Chondrocyte (in vitro differentiated cells): ENCODE data around the gene BROX. TPM values are rescaled to one million over a fixed set of nuclear protein-coding genes. Genes with fewer than 3 reads are reported as not detected.
A peak's percentile ranks its signal among the peaks of the same experiment; 100 is the strongest.

Source experiments
- DNase-seq: peaks from one replicate; pipeline ENCODE4 v3.0.0; 2021; ENCODE audit warnings: mixed read lengths, low spot score
- H3K27ac Mint-ChIP-seq: one replicate; pipeline ENCODE4 v1.8.0; 2021; ENCODE audit warnings: mild to moderate bottlenecking, moderate library complexity, mixed read lengths; ENCODE audit not compliant: unreplicated experiment
- H3K27me3 Mint-ChIP-seq: 2 replicates; pipeline ENCODE4 v1.8.0; 2021; ENCODE audit warnings: low read depth, mixed read lengths
- H3K36me3 Mint-ChIP-seq: 2 replicates; pipeline ENCODE4 v1.8.0; 2021; ENCODE audit warnings: low read depth, mixed read lengths
- H3K4me1 Mint-ChIP-seq: 2 replicates; pipeline ENCODE4 v1.8.0; 2021; ENCODE audit warnings: low read depth, mild to moderate bottlenecking, mixed read lengths
- H3K4me3 Mint-ChIP-seq: one replicate; pipeline ENCODE4 v1.8.0; 2021; ENCODE audit warnings: mild to moderate bottlenecking, moderate library complexity, mixed read lengths; ENCODE audit not compliant: unreplicated experiment
- H3K9me3 Mint-ChIP-seq: 2 replicates; pipeline ENCODE4 v1.8.0; 2021; ENCODE audit warnings: low read depth, mixed read lengths
- CTCF ChIP-seq: fragments of 200-600 bp; sonication (generic); IDR thresholded peaks from 2 replicates; pipeline ENCODE4 v1.5.0; 2021; ENCODE audit warnings: antibody characterized with exemption, mild to moderate bottlenecking, moderate library complexity
- total RNA-seq: library from RNA; stranded (reverse); gene quantifications from 3 replicates; pipeline ENCODE4 v1.2.1, GENCODE V29; 2021

Gene BROX
- total RNA-seq, 1 donor from 2014 or later, result 36.1 TPM

GRCh38 chr1:222711319-222712252, 778 bp upstream of the BROX start:
- Mint-ChIP-seq H3K36me3 (peaks cover 1% of the 10 kb centered on the region), H3K9me3 (no peaks in the 10 kb centered on the region), H3K4me3 (peak overlapping the region; percentile 92), H3K27me3 (no peaks in the 10 kb centered on the region), H3K27ac (peak overlapping the region; percentile 100), H3K4me1 (peaks cover 43% of the 10 kb centered on the region)
- no peak for TF ChIP-seq CTCF
- no peak for DNase-seq

- H3K27me3 Mint-ChIP-seq, result no peaks in the 10 kb centered on the region
- peak overlapping the region; percentile 100 for H3K27ac Mint-ChIP-seq
- no peak for TF ChIP-seq CTCF
Measured at GRCh38 chr1:222713091-222713961, 962 bp downstream of the BROX start.

GRCh38 chr1:222716393-222716792, 4.0 kb downstream of the BROX start:
- peaks cover 11% of the 10 kb centered on the region for H3K4me1 Mint-ChIP-seq
- no peak for DNase-seq
- no peaks in the 10 kb centered on the region for H3K27me3 Mint-ChIP-seq
- no peak for TF ChIP-seq CTCF
- H3K9me3 Mint-ChIP-seq, result no peaks in the 10 kb centered on the region
- H3K36me3 Mint-ChIP-seq, result peaks cover 18% of the 10 kb centered on the region
- H3K4me3 Mint-ChIP-seq, result no peak overlapping the region
- H3K27ac Mint-ChIP-seq, result no peak overlapping the region

More at GRCh38 chr1:222713091-222713961, 962 bp downstream of the BROX start:
- peaks cover 39% of the 10 kb centered on the region for H3K4me1 Mint-ChIP-seq
- H3K4me3 Mint-ChIP-seq, result peak overlapping the region; percentile 92
- peak; percentile 95 for DNase-seq
- H3K9me3 Mint-ChIP-seq, result no peaks in the 10 kb centered on the region
- H3K36me3 Mint-ChIP-seq, result peaks cover 6% of the 10 kb centered on the region

GRCh38 chr1:222728746-222729145, 16.4 kb downstream of the BROX start:
- Mint-ChIP-seq H3K4me3 (no peak overlapping the region), H3K27ac (no peak overlapping the region), H3K4me1 (no peaks in the 10 kb centered on the region), H3K36me3 (peaks cover 42% of the 10 kb centered on the region), H3K9me3 (no peaks in the 10 kb centered on the region), H3K27me3 (no peaks in the 10 kb centered on the region)
- no peak for DNase-seq
- no peak for TF ChIP-seq CTCF

GRCh38 chr1:222730866-222731265, 18.5 kb downstream of the BROX start:
- no peak for DNase-seq
- H3K36me3 Mint-ChIP-seq, result peaks cover 37% of the 10 kb centered on the region
- no peak overlapping the region for H3K27ac Mint-ChIP-seq
- no peaks in the 10 kb centered on the region for H3K9me3 Mint-ChIP-seq
- H3K4me3 Mint-ChIP-seq, result no peak overlapping the region
- H3K27me3 Mint-ChIP-seq, result no peaks in the 10 kb centered on the region
- no peaks in the 10 kb centered on the region for H3K4me1 Mint-ChIP-seq
- TF ChIP-seq CTCF, result no peak
